ENCODE results near the gene DOHH. TPM values are rescaled to one million over a fixed set of nuclear protein-coding genes. Genes with fewer than 3 reads are reported as not detected.

The DOHH gene
- 10 to 100 TPM; 10.7 to 17.0 TPM for total RNA-seq

GRCh38 chr19:3500429-3501101 is at the start of gene DOHH:
DOHH (minus strand) TSS chr19:3500674; CDS start chr19:3496814, 3,860 bp downstream.

GRCh38 chr19:3538965-3539755 is 38.7 kb upstream of the DOHH start, which contains the start of gene TEKTIP1:
TEKTIP1 (plus strand) TSS chr19:3539174; CDS start chr19:3539178, 4 bp downstream.

GRCh38 chr19:3505598-3506383 is 5.3 kb upstream of the DOHH start, which contains the start of gene FZR1:
FZR1 (plus strand) TSS chr19:3506311; CDS start chr19:3522990, 16,679 bp downstream.

GRCh38 chr19:3483226-3483628 is 17.2 kb downstream of the DOHH start, which contains the start of gene SMIM44:
SMIM44 (minus strand) TSS chr19:3483441; CDS start chr19:3483403, 38 bp downstream.

GRCh38 chr19:3480383-3481091 is 19.9 kb downstream of the DOHH start, which contains the start of gene SMIM24:
SMIM24 (minus strand) TSS chr19:3480525; CDS start chr19:3480463, 62 bp downstream.

Small RNA genes within 50 kb of the gene (small RNA-seq; reads per million reads assigned to genes)
- 0 to 0.04 reads per million in 2 donors for gene RF00212

Other genes with a start within 250 kb of the DOHH start
- gene NFIC, start 134.1 kb downstream of the DOHH start, total RNA-seq, result 10 to 100 TPM; 32.7 to 39.6 TPM
- 1 to 10 TPM in 1 of 2 donors, not detected in 1; 1.0 TPM for gene SMIM24, start 20.1 kb downstream of the DOHH start, total RNA-seq
- gene SMIM44, start 17.2 kb downstream of the DOHH start, total RNA-seq, result not detected
- 10 to 100 TPM; 28.6 to 34.0 TPM for gene FZR1, start 5.6 kb upstream of the DOHH start, total RNA-seq
- gene TEKTIP1, start 38.5 kb upstream of the DOHH start, total RNA-seq, result not detected
- gene MFSD12, start 56.9 kb upstream of the DOHH start, total RNA-seq, result 1,000 to 10,000 TPM; 2,768 to 2,971 TPM
- 100 to 1,000 TPM; 663 to 915 TPM for gene HMG20B, start 72.3 kb upstream of the DOHH start, total RNA-seq
- under 1 TPM; under 0.01 to 0.67 TPM for gene GIPC3, start 84.8 kb upstream of the DOHH start, total RNA-seq
- 1 to 10 TPM in 1 of 2 donors, not detected in 1; 1.7 TPM for gene TBXA2R, start 106.2 kb upstream of the DOHH start, total RNA-seq
- 10 to 100 TPM; 11.7 to 25.0 TPM for gene CACTIN, start 126.1 kb upstream of the DOHH start, total RNA-seq
- gene PIP5K1C, start 199.8 kb upstream of the DOHH start, total RNA-seq, result 10 to 100 TPM; 27.3 to 32.7 TPM
- not detected for gene TJP3, start 207.7 kb upstream of the DOHH start, total RNA-seq